Mesenchymal stem cell (in vitro differentiated cells and primary cell): Measurements from ENCODE around the gene THNSL1.

Experiments
- DNase-seq: peaks from one replicate; pipeline ENCODE4 v3.0.0-alpha.2; 2013
- H2AFZ ChIP-seq: one replicate; pipeline ENCODE4 v1.6.1; 2013; ENCODE audit warnings: low read depth, mild to moderate bottlenecking, control low read depth, inconsistent platforms, low read length, moderate library complexity
- H2AK5ac ChIP-seq: 2 replicates; pipeline ENCODE4 v1.6.1; 2013; ENCODE audit warnings: low read length, moderate library complexity, mild to moderate bottlenecking, inconsistent platforms; ENCODE audit not compliant: severe bottlenecking
- H2BK120ac ChIP-seq: one replicate; pipeline ENCODE4 v1.6.1; 2013; ENCODE audit warnings: low read depth, mild to moderate bottlenecking, inconsistent platforms, low read length, moderate library complexity
- H2BK12ac ChIP-seq, 2 experiments: one replicate each; pipeline ENCODE4 v1.6.1; 2013; ENCODE audit warnings: inconsistent platforms in 2 of 2, low read length in 2 of 2, mild to moderate bottlenecking in 2 of 2, moderate library complexity in 2 of 2, control low read depth in 1 of 2
- H2BK15ac ChIP-seq: one replicate; pipeline ENCODE4 v1.6.1; 2013; ENCODE audit warnings: mild to moderate bottlenecking, low read depth, inconsistent platforms; ENCODE audit not compliant: poor library complexity, severe bottlenecking
- H2BK5ac ChIP-seq: 2 replicates; pipeline ENCODE4 v1.6.1; 2013; ENCODE audit warnings: low read depth, mild to moderate bottlenecking, low read length, control low read depth, inconsistent platforms; ENCODE audit not compliant: poor library complexity, severe bottlenecking
- H3K14ac ChIP-seq, 2 experiments: one replicate each; pipeline ENCODE4 v1.6.1; 2013; ENCODE audit warnings: inconsistent platforms in 2 of 2, low read length in 2 of 2, control low read depth in 1 of 2, mild to moderate bottlenecking in 1 of 2, moderate library complexity in 1 of 2
- H3K18ac ChIP-seq, 2 experiments: one replicate each; pipeline ENCODE4 v1.6.1; 2013; ENCODE audit warnings: inconsistent platforms in 2 of 2, low read length in 2 of 2, control low read depth in 1 of 2, low read depth in 1 of 2, mild to moderate bottlenecking in 1 of 2
- H3K23ac ChIP-seq, 2 experiments: one replicate each; pipeline ENCODE4 v1.6.1; 2013; ENCODE audit warnings: inconsistent platforms in 2 of 2, low read length in 2 of 2, mild to moderate bottlenecking in 2 of 2, moderate library complexity in 2 of 2, control low read depth in 1 of 2
- H3K27ac ChIP-seq: 2 replicates; pipeline ENCODE4 v1.5.1; 2013; ENCODE audit warnings: mild to moderate bottlenecking, moderate library complexity, low read length, control low read depth, inconsistent platforms; ENCODE audit not compliant: poor library complexity, severe bottlenecking
- H3K27me3 ChIP-seq, 2 experiments: 2 replicates each; pipeline versions ENCODE4 v1.6.1 to v1.7.0; 2013; ENCODE audit warnings: low read length in 2 of 2, mild to moderate bottlenecking in 2 of 2, moderate library complexity in 2 of 2, control low read depth in 1 of 2, inconsistent platforms in 1 of 2; ENCODE audit not compliant: control insufficient read depth in 1 of 2, insufficient read depth in 1 of 2
- H3K36me3 ChIP-seq, 2 experiments: 2 replicates each; pipeline versions ENCODE4 v1.6.1 to v1.7.0; 2013; ENCODE audit warnings: low read length in 2 of 2, control low read depth in 1 of 2, inconsistent platforms in 1 of 2, low read depth in 1 of 2, mild to moderate bottlenecking in 1 of 2; ENCODE audit not compliant: insufficient read depth in 2 of 2, control insufficient read depth in 1 of 2
- H3K4ac ChIP-seq, 2 experiments: one replicate each; pipeline ENCODE4 v1.6.1; 2013; ENCODE audit warnings: inconsistent platforms in 2 of 2, low read length in 2 of 2, mild to moderate bottlenecking in 2 of 2, moderate library complexity in 2 of 2, control low read depth in 1 of 2, low read depth in 1 of 2
- H3K4me1 ChIP-seq: 2 replicates; pipeline ENCODE4 v1.6.1; 2013; ENCODE audit warnings: low read depth, low read length, control low read depth; ENCODE audit not compliant: control insufficient read depth, insufficient read depth
- H3K4me2 ChIP-seq: 2 replicates; pipeline ENCODE4 v1.6.1; 2013; ENCODE audit warnings: low read length, mild to moderate bottlenecking, inconsistent platforms; ENCODE audit not compliant: poor library complexity, severe bottlenecking
- H3K4me3 ChIP-seq, 2 experiments: 2 replicates each; pipeline versions ENCODE4 v1.5.1 to v1.7.0; 2013; ENCODE audit warnings: low read length in 2 of 2, mild to moderate bottlenecking in 2 of 2, control low read depth in 1 of 2, low read depth in 1 of 2; ENCODE audit not compliant: insufficient read depth in 1 of 2
- H3K79me1 ChIP-seq: replicated peaks from 2 replicates; pipeline ENCODE4 v1.6.1; 2013; ENCODE audit warnings: mild to moderate bottlenecking, control low read depth, low read length, inconsistent platforms; ENCODE audit not compliant: poor library complexity, severe bottlenecking
- H3K9ac ChIP-seq: 2 replicates; pipeline ENCODE4 v1.7.0; 2013; ENCODE audit warnings: mild to moderate bottlenecking, low read length, moderate library complexity
- H3K9me3 ChIP-seq: 2 replicates; pipeline ENCODE4 v1.7.0; 2013; ENCODE audit warnings: mild to moderate bottlenecking, low read length; ENCODE audit not compliant: control insufficient read depth
- H4K8ac ChIP-seq: one replicate; pipeline ENCODE4 v1.6.1; 2013; ENCODE audit warnings: inconsistent platforms, mild to moderate bottlenecking, low read length, moderate library complexity
- H4K91ac ChIP-seq: one replicate; pipeline ENCODE4 v1.6.1; 2013; ENCODE audit warnings: mild to moderate bottlenecking, low read length, inconsistent platforms
- WGBS: methylation state at CpG from one replicate; pipeline ENCODE4 v1.1.7; 2013; ENCODE audit warnings: mixed read lengths; 5-methylcytosine and 5-hydroxymethylcytosine counted together

Gene THNSL1

GRCh38 chr10:24991298-24991697 is 25.1 kb upstream of the THNSL1 start:
- no peak overlapping the region for H2BK5ac ChIP-seq
- no peak overlapping the region for H4K91ac ChIP-seq
- no peak overlapping the region for H3K23ac ChIP-seq
- H3K4ac ChIP-seq: no peak overlapping the region
- H3K18ac ChIP-seq: no peak overlapping the region
- H4K8ac ChIP-seq: no peak overlapping the region
- no peaks in the 10 kb centered on the region for H3K4me1 ChIP-seq
- H3K14ac ChIP-seq: no peak overlapping the region
- no peak overlapping the region for H3K4me3 ChIP-seq
- no peak overlapping the region for H3K9ac ChIP-seq
- H3K4me2 ChIP-seq: no peak overlapping the region
- no peak overlapping the region for H2BK15ac ChIP-seq
- H3K79me1 ChIP-seq: no peaks in the 10 kb centered on the region
- no peaks in the 10 kb centered on the region for H3K36me3 ChIP-seq
- H2AFZ ChIP-seq: no peak overlapping the region
- no peak overlapping the region for H3K27ac ChIP-seq
- no peaks in the 10 kb centered on the region for H3K27me3 ChIP-seq
- no peak overlapping the region for H2BK12ac ChIP-seq
- DNase-seq: no peak
- no peak overlapping the region for H2AK5ac ChIP-seq
- WGBS: 89% methylated on average over 13 of the region's 13 CpGs
- no peaks in the 10 kb centered on the region for H3K9me3 ChIP-seq
- no peak overlapping the region for H2BK120ac ChIP-seq

- no peak for DNase-seq
- Histone ChIP-seq H3K4me2 (no peak overlapping the region), H3K23ac (no peak overlapping the region), H3K36me3 (no peaks in the 10 kb centered on the region), H3K9me3 (no peaks in the 10 kb centered on the region), H3K79me1 (no peaks in the 10 kb centered on the region), H2BK5ac (no peak overlapping the region), H4K8ac (no peak overlapping the region), H2AK5ac (no peak overlapping the region), H3K4ac (no peak overlapping the region), H2BK120ac (no peak overlapping the region), H3K4me3 (no peak overlapping the region), H3K27me3 (no peaks in the 10 kb centered on the region), H4K91ac (no peak overlapping the region), H3K9ac (no peak overlapping the region), H2BK15ac (no peak overlapping the region), H3K18ac (no peak overlapping the region), H3K14ac (no peak overlapping the region), H3K4me1 (no peaks in the 10 kb centered on the region), H2BK12ac (no peak overlapping the region), H3K27ac (no peak overlapping the region), H2AFZ (no peak overlapping the region)
- 58% methylated on average over 3 of the region's 3 CpGs for WGBS
Observed at GRCh38 chr10:24992512-24993133, 23.8 kb upstream of the THNSL1 start.

DNA sequence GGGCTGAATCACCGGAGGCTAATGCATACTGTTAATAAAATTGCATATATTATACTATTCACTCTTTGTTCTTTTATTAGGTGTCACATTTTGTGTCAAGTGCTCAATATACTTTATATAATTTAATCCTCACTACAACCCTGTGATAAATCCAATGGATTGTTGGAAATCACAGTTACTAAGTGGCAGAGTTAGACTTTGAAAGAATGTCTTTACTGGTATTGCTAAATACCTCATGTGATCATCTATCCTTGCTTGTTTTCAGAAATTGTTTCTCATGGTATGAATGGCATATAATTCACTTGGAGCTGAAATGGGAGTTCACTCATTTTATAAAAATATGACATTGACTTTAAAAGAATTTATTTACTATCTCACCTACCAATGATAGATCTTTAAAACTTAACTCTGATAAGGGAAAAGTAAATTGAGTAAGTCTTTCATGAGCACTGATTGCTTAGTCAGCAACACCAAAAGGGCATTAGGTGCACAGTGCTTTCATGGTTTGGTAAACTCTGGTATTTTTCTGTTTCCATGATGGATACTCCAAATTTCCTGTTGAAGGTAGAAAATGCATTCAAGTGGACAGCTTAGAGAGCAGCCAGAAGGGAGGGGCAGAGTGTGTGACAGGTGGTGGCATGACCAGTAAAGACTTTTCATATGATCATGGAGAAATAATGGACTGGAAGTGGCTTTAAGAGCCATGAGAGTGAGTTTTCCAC is 23.0 kb upstream of the THNSL1 start:
- no peak overlapping the region for H2AK5ac ChIP-seq
- no CpG with 5 or more reads among the region's 1 CpG for WGBS

GRCh38 chr10:24995072-24995471 is 21.3 kb upstream of the THNSL1 start:
- Histone ChIP-seq H4K91ac (no peak overlapping the region), H2BK5ac (no peak overlapping the region), H3K9me3 (peaks cover under 1% of the 10 kb centered on the region), H3K9ac (no peak overlapping the region), H2AK5ac (no peak overlapping the region), H3K18ac (no peak overlapping the region), H3K27ac (no peak overlapping the region), H3K4ac (no peak overlapping the region), H2BK15ac (no peak overlapping the region), H3K4me3 (no peak overlapping the region), H3K4me1 (no peaks in the 10 kb centered on the region), H2AFZ (no peak overlapping the region), H3K14ac (no peak overlapping the region), H2BK12ac (no peak overlapping the region), H3K36me3 (no peaks in the 10 kb centered on the region), H3K79me1 (no peaks in the 10 kb centered on the region), H3K27me3 (no peaks in the 10 kb centered on the region), H3K23ac (no peak overlapping the region), H4K8ac (no peak overlapping the region), H2BK120ac (no peak overlapping the region), H3K4me2 (no peak overlapping the region)
- no peak for DNase-seq

More for the DNA sequence above, 23.0 kb upstream of the THNSL1 start:
- Histone ChIP-seq H2BK5ac (no peak overlapping the region), H3K4me2 (no peak overlapping the region), H3K4me1 (no peaks in the 10 kb centered on the region), H4K91ac (no peak overlapping the region), H2BK120ac (no peak overlapping the region), H3K4me3 (no peak overlapping the region), H3K36me3 (no peaks in the 10 kb centered on the region), H3K79me1 (no peaks in the 10 kb centered on the region), H2BK15ac (no peak overlapping the region), H3K14ac (no peak overlapping the region), H3K9me3 (no peaks in the 10 kb centered on the region), H3K27me3 (no peaks in the 10 kb centered on the region), H4K8ac (no peak overlapping the region), H3K18ac (no peak overlapping the region), H2BK12ac (no peak overlapping the region), H3K9ac (no peak overlapping the region), H3K4ac (no peak overlapping the region), H3K27ac (no peak overlapping the region), H2AFZ (no peak overlapping the region), H3K23ac (no peak overlapping the region)
- no peak for DNase-seq
